ENCODE measurements around the gene TXN. TPM values are rescaled to one million over a fixed set of nuclear protein-coding genes. Genes with fewer than 3 reads are reported as not detected.
"Not testable (repeated sequence)": the region's sequence is repeated elsewhere in the genome, so short reads cannot be mapped to it uniquely, and the experiment has no call there.

Gene TXN
- total RNA-seq, 1 donor from 2014 or later, result 191 TPM

- Mint-ChIP-seq H3K4me3 (ENCODE audit: unreplicated experiment) (no peak overlapping the region), H3K9me3 (ENCODE audit: unreplicated experiment) (no peaks in the 10 kb centered on the region), H3K27me3 (ENCODE audit: unreplicated experiment) (peaks cover 9% of the 10 kb centered on the region)
Observed at GRCh38 chr9:110202232-110202631, 54.1 kb downstream of the TXN start.

GRCh38 chr9:110199643-110200042 lies 56.7 kb downstream of the TXN start:
- Mint-ChIP-seq H3K4me1 (ENCODE audit: unreplicated experiment) (no peaks in the 10 kb centered on the region), H3K9me3 (ENCODE audit: unreplicated experiment) (no peaks in the 10 kb centered on the region), H3K36me3 (ENCODE audit: unreplicated experiment) (no peaks in the 10 kb centered on the region), H3K4me3 (ENCODE audit: unreplicated experiment) (no peak overlapping the region), H3K27ac (ENCODE audit: unreplicated experiment) (no peak overlapping the region), H3K27me3 (ENCODE audit: unreplicated experiment) (peaks cover 5% of the 10 kb centered on the region)
- DNase-seq (ENCODE audit: extremely low spot score, unreplicated experiment), result no peak
- TF ChIP-seq CTCF (IDR thresholded peaks at IDR 0.05), result no peak

More at GRCh38 chr9:110202232-110202631, 54.1 kb downstream of the TXN start:
- DNase-seq (ENCODE audit: extremely low spot score, unreplicated experiment), result no peak
- Mint-ChIP-seq H3K36me3 (ENCODE audit: unreplicated experiment) (no peaks in the 10 kb centered on the region), H3K27ac (ENCODE audit: unreplicated experiment) (no peak overlapping the region), H3K4me1 (ENCODE audit: unreplicated experiment) (no peaks in the 10 kb centered on the region)
- TF ChIP-seq CTCF (IDR thresholded peaks at IDR 0.05), result no peak

GRCh38 chr9:110198357-110198756 lies 58.0 kb downstream of the TXN start:
- Mint-ChIP-seq H3K36me3 (ENCODE audit: unreplicated experiment) (no peaks in the 10 kb centered on the region), H3K27me3 (ENCODE audit: unreplicated experiment) (peaks cover 5% of the 10 kb centered on the region), H3K4me1 (ENCODE audit: unreplicated experiment) (no peaks in the 10 kb centered on the region), H3K27ac (ENCODE audit: unreplicated experiment) (no peak overlapping the region), H3K9me3 (ENCODE audit: unreplicated experiment) (no peaks in the 10 kb centered on the region), H3K4me3 (ENCODE audit: unreplicated experiment) (no peak overlapping the region)
- DNase-seq (ENCODE audit: extremely low spot score, unreplicated experiment), result no peak
- no peak for TF ChIP-seq CTCF (IDR thresholded peaks at IDR 0.05)

DNA sequence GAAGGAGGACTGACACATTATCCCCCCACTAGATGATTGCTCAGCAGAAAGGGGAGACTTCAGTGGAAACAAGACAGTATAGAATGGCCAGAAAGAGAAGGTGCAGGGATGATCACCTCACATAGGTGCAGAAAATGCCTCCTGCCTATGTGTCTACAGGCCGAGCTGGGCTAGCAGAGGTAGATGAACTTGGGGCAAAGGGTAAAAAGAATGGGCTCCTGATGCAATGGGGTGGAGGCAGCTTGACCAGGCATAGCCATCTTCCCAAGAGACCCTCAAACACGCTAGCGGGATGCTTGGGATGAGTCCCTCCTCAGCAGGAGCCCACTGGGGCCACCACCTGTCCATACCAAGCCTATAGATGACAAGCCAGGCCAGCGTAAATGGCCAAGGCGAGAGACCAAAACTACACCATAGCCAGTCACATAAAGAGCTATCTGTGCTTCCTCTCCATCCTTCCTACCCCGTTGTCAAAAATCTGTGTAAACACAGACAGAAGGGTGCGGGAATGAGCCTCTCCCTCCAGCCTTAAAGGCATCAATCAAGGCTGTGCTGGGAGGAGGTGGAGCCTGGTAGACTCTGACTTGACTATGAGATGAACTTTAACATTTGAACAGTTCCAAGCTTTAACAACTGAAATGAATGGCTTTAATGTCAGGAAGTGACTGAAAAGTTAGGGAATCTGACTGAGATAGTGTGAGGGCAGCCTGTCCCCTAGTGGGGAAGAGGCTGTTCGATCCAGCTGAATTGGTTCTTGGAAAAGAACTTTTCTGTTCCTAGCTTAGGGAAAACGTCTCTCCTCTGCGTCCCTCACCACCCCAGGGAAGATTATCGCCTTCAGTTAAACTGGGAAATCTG lies 58.7 kb downstream of the TXN start:
- Mint-ChIP-seq H3K27ac (ENCODE audit: unreplicated experiment) (no peak overlapping the region), H3K36me3 (ENCODE audit: unreplicated experiment) (no peaks in the 10 kb centered on the region), H3K9me3 (ENCODE audit: unreplicated experiment) (no peaks in the 10 kb centered on the region), H3K27me3 (ENCODE audit: unreplicated experiment) (peaks cover 5% of the 10 kb centered on the region), H3K4me1 (ENCODE audit: unreplicated experiment) (peaks cover 6% of the 10 kb centered on the region), H3K4me3 (ENCODE audit: unreplicated experiment) (no peak overlapping the region)
- DNase-seq (ENCODE audit: extremely low spot score, unreplicated experiment), result no peak
- peak; percentile 47 for TF ChIP-seq CTCF (IDR thresholded peaks at IDR 0.05)

DNA sequence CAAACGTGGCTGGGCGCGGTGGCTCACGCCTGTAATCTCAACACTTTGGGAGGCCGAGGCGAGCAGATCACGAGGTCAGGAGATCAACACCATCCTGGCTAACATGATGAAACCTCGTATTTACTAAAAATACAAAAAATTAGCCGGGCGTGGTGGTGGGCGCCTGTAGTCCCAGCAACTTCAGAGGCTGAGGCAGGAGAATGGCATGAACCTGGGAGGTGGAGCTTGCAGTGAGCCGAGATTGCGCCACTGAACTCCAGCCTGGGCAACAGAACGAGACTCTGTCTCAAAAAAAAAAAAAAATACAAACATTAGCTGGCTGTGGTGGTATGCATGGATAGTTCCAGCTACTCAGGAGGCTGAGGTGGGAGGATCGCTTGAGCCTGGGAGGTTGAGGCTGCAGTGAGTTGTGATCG lies 60.2 kb downstream of the TXN start:
- not testable (repeated sequence) for DNase-seq (ENCODE audit: extremely low spot score, unreplicated experiment)

More for the DNA sequence above, 60.2 kb downstream of the TXN start:
- not testable (repeated sequence) for H3K4me1 Mint-ChIP-seq (ENCODE audit: unreplicated experiment); H3K27ac Mint-ChIP-seq (ENCODE audit: unreplicated experiment); H3K4me3 Mint-ChIP-seq (ENCODE audit: unreplicated experiment); H3K9me3 Mint-ChIP-seq (ENCODE audit: unreplicated experiment); H3K36me3 Mint-ChIP-seq (ENCODE audit: unreplicated experiment); H3K27me3 Mint-ChIP-seq (ENCODE audit: unreplicated experiment)

Other genes starting within 250 kb of the TXN start
- not detected in 2 replicates for gene C9orf152, start 48.3 kb downstream of the TXN start, total RNA-seq
- not detected in 2 replicates for gene TXNDC8, start 81.4 kb upstream of the TXN start, total RNA-seq

Data from osteocyte (in vitro differentiated cells).